SK-N-SH treated with all-trans-retinoic acid at 6 μM for 48 hours (cell line): ENCODE measurements around the gene TBXT.

Experiments used
- ATAC-seq: fragments of 200-7000 bp; cut with Tn5 transposase; 3 replicates; pipeline ENCODE4 v1.9.1; 2020; ENCODE audit warnings: mild to moderate bottlenecking, moderate library complexity
- ARNTL ChIP-seq: fragments of 450-650 bp; formaldehyde crosslinking; IDR thresholded peaks from 2 replicates; pipeline ENCODE4 v1.5.0; 2020; ENCODE audit warnings: low read depth, mild to moderate bottlenecking, moderate library complexity, borderline replicate concordance
- BACH2 ChIP-seq: fragments of 250-450 bp; sonication (Bioruptor Pico); IDR thresholded peaks from 2 replicates; pipeline ENCODE4 v1.9.0; 2021; ENCODE audit warnings: mild to moderate bottlenecking, borderline replicate concordance
- CSDC2 ChIP-seq: fragments of 250-450 bp; sonication (Bioruptor Pico); IDR thresholded peaks from 2 replicates; pipeline ENCODE4 v1.5.0; 2020; ENCODE audit warnings: mild to moderate bottlenecking, moderate library complexity
- ESRRG ChIP-seq: fragments of 250-450 bp; sonication (Bioruptor Pico); IDR thresholded peaks from 2 replicates; pipeline ENCODE4 v1.6.1; 2021; ENCODE audit warnings: mild to moderate bottlenecking
- GLIS3 ChIP-seq: fragments of 250-450 bp; sonication (Bioruptor Pico); IDR thresholded peaks from 2 replicates; pipeline ENCODE4 v1.5.0; 2020; ENCODE audit warnings: mild to moderate bottlenecking, moderate library complexity
- ISL1 ChIP-seq: fragments of 250-450 bp; sonication (Bioruptor Pico); IDR thresholded peaks from 2 replicates; pipeline ENCODE4 v2.1.2; 2022; ENCODE audit warnings: mild to moderate bottlenecking, moderate library complexity
- PPARA ChIP-seq: fragments of 250-450 bp; sonication (Bioruptor Pico); IDR thresholded peaks from 2 replicates; pipeline ENCODE4 v1.5.0; 2020; ENCODE audit warnings: mild to moderate bottlenecking, borderline replicate concordance
- RARB ChIP-seq: fragments of 250-450 bp; sonication (Bioruptor Pico); IDR thresholded peaks from 2 replicates; pipeline ENCODE4 v1.8.0; 2021; ENCODE audit warnings: mild to moderate bottlenecking, moderate library complexity
- SNAI2 ChIP-seq: fragments of 250-450 bp; sonication (Bioruptor Pico); IDR thresholded peaks from 2 replicates; pipeline ENCODE4 v1.5.0; 2020; ENCODE audit warnings: mild to moderate bottlenecking, moderate library complexity
- TCF4 ChIP-seq: fragments of 250-450 bp; sonication (Bioruptor Pico); IDR thresholded peaks from 2 replicates; pipeline ENCODE4 v1.8.0; 2021; ENCODE audit warnings: mild to moderate bottlenecking, moderate library complexity, borderline replicate concordance
- TOX ChIP-seq: fragments of 250-450 bp; sonication (Bioruptor Pico); IDR thresholded peaks from 2 replicates; pipeline ENCODE4 v1.8.0; 2021; ENCODE audit warnings: mild to moderate bottlenecking, moderate library complexity, borderline replicate concordance
- ZC3H10 ChIP-seq: fragments of 250-450 bp; sonication (Bioruptor Pico); IDR thresholded peaks from 2 replicates; pipeline ENCODE4 v1.5.1; 2021; ENCODE audit warnings: mild to moderate bottlenecking, moderate library complexity
- ZFP3 ChIP-seq: fragments of 250-450 bp; sonication (Bioruptor Pico); IDR thresholded peaks from 2 replicates; pipeline ENCODE4 v1.5.0; 2020; ENCODE audit warnings: mild to moderate bottlenecking, moderate library complexity
- ZNF565 ChIP-seq: fragments of 450-650 bp; formaldehyde crosslinking; conservative IDR thresholded peaks from 2 replicates; pipeline ENCODE4 v1.5.0; 2020; ENCODE audit warnings: low read depth, mild to moderate bottlenecking, moderate library complexity
- ZNF70 ChIP-seq: fragments of 450-650 bp; formaldehyde crosslinking; IDR thresholded peaks from 2 replicates; pipeline ENCODE4 v1.5.0; 2020; ENCODE audit warnings: mild to moderate bottlenecking, moderate library complexity
- ZNF8 ChIP-seq: fragments of 450-650 bp; formaldehyde crosslinking; IDR thresholded peaks from 2 replicates; pipeline ENCODE4 v1.5.0; 2020; ENCODE audit warnings: mild to moderate bottlenecking, moderate library complexity
- TF ChIP-seq, protein P1 (sequence below): fragments of 250-450 bp; sonication (Bioruptor Pico); IDR thresholded peaks from 2 replicates; pipeline ENCODE4 v1.8.0; 2021; ENCODE audit warnings: low read depth, mild to moderate bottlenecking, moderate library complexity, borderline replicate concordance
- TF ChIP-seq, protein P2 (sequence below): fragments of 250-450 bp; sonication (Bioruptor Pico); IDR thresholded peaks from 2 replicates; pipeline ENCODE4 v1.5.1; 2021; ENCODE audit warnings: mild to moderate bottlenecking, moderate library complexity
- TF ChIP-seq, protein P3 (sequence below): fragments of 250-450 bp; sonication (Bioruptor Pico); IDR thresholded peaks from 2 replicates; pipeline ENCODE4 v1.8.0; 2020; ENCODE audit warnings: mild to moderate bottlenecking, moderate library complexity, borderline replicate concordance
- TF ChIP-seq, protein P4 (sequence below): fragments of 250-450 bp; sonication (Bioruptor Pico); IDR thresholded peaks from 2 replicates; pipeline ENCODE4 v1.5.0; 2020; ENCODE audit warnings: mild to moderate bottlenecking, moderate library complexity

TBXT gene

DNA sequence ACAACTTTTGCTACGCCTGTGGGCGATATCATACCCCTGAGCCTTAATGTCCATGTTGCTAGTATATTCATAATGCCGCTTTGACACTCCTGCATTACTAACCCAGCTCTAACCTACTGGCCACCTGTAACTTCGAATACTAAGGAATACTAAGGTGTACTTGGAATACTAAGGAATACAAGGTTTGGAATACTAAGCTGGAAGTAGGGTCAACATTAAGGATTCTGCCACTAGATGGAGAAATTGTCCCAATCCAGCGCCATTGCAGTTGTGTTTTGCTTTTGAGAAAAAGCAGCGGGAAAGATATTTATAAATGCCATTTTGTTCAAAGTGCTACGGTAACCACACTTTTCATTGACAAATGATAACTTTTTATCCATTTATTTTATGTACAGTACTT lies 10.7 kb downstream of the TBXT start (continued):
- TF ChIP-seq, protein P1, sequence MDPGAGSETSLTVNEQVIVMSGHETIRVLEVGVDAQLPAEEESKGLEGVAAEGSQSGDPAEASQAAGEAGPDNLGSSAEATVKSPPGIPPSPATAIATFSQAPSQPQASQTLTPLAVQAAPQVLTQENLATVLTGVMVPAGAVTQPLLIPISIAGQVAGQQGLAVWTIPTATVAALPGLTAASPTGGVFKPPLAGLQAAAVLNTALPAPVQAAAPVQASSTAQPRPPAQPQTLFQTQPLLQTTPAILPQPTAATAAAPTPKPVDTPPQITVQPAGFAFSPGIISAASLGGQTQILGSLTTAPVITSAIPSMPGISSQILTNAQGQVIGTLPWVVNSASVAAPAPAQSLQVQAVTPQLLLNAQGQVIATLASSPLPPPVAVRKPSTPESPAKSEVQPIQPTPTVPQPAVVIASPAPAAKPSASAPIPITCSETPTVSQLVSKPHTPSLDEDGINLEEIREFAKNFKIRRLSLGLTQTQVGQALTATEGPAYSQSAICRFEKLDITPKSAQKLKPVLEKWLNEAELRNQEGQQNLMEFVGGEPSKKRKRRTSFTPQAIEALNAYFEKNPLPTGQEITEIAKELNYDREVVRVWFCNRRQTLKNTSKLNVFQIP (CRISPR knock-in tag): no peak
- no peak for TF ChIP-seq ESRRG
- no peak for TF ChIP-seq ARNTL (CRISPR knock-in tag)

DNA sequence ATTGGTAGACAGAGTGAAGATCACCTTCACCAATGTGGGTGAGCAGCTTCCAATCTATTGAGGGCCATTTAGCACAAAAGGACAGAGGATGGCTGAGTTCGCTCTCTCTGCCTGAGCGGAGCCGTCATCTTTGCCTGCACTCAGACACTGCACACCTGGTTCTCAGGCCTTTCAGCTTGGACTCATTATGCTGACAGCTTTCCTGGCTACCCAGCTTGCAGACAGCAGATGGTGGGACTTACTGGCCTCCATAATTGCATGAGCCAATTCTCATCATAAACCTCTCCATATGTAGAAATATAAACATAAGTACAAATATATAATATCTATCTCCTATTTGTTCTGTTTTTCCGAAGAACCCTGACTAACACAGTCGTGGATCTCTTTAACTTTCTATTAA lies 13.7 kb downstream of the TBXT start:
- no peak for TF ChIP-seq ZNF565 (CRISPR knock-in tag)
- TF ChIP-seq, protein P1 (CRISPR knock-in tag): no peak
- no peak for TF ChIP-seq TOX
- no peak for TF ChIP-seq ISL1 (CRISPR knock-in tag)
- TF ChIP-seq CSDC2 (CRISPR knock-in tag): no peak
- TF ChIP-seq ZNF70: no peak
- no peak for TF ChIP-seq RARB (CRISPR knock-in tag)
- TF ChIP-seq ZC3H10 (CRISPR knock-in tag): no peak
- TF ChIP-seq BACH2 (CRISPR knock-in tag): no peak
- TF ChIP-seq, protein P2, sequence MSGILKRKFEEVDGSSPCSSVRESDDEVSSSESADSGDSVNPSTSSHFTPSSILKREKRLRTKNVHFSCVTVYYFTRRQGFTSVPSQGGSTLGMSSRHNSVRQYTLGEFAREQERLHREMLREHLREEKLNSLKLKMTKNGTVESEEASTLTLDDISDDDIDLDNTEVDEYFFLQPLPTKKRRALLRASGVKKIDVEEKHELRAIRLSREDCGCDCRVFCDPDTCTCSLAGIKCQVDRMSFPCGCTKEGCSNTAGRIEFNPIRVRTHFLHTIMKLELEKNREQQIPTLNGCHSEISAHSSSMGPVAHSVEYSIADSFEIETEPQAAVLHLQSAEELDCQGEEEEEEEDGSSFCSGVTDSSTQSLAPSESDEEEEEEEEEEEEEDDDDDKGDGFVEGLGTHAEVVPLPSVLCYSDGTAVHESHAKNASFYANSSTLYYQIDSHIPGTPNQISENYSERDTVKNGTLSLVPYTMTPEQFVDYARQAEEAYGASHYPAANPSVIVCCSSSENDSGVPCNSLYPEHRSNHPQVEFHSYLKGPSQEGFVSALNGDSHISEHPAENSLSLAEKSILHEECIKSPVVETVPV (CRISPR knock-in tag): no peak
- TF ChIP-seq, protein P3, sequence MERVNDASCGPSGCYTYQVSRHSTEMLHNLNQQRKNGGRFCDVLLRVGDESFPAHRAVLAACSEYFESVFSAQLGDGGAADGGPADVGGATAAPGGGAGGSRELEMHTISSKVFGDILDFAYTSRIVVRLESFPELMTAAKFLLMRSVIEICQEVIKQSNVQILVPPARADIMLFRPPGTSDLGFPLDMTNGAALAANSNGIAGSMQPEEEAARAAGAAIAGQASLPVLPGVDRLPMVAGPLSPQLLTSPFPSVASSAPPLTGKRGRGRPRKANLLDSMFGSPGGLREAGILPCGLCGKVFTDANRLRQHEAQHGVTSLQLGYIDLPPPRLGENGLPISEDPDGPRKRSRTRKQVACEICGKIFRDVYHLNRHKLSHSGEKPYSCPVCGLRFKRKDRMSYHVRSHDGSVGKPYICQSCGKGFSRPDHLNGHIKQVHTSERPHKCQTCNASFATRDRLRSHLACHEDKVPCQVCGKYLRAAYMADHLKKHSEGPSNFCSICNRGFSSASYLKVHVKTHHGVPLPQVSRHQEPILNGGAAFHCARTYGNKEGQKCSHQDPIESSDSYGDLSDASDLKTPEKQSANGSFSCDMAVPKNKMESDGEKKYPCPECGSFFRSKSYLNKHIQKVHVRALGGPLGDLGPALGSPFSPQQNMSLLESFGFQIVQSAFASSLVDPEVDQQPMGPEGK (CRISPR knock-in tag): no peak
- no peak for TF ChIP-seq TCF4 (CRISPR knock-in tag)
- TF ChIP-seq, protein P4, sequence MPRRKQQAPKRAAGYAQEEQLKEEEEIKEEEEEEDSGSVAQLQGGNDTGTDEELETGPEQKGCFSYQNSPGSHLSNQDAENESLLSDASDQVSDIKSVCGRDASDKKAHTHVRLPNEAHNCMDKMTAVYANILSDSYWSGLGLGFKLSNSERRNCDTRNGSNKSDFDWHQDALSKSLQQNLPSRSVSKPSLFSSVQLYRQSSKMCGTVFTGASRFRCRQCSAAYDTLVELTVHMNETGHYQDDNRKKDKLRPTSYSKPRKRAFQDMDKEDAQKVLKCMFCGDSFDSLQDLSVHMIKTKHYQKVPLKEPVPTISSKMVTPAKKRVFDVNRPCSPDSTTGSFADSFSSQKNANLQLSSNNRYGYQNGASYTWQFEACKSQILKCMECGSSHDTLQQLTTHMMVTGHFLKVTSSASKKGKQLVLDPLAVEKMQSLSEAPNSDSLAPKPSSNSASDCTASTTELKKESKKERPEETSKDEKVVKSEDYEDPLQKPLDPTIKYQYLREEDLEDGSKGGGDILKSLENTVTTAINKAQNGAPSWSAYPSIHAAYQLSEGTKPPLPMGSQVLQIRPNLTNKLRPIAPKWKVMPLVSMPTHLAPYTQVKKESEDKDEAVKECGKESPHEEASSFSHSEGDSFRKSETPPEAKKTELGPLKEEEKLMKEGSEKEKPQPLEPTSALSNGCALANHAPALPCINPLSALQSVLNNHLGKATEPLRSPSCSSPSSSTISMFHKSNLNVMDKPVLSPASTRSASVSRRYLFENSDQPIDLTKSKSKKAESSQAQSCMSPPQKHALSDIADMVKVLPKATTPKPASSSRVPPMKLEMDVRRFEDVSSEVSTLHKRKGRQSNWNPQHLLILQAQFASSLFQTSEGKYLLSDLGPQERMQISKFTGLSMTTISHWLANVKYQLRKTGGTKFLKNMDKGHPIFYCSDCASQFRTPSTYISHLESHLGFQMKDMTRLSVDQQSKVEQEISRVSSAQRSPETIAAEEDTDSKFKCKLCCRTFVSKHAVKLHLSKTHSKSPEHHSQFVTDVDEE (CRISPR knock-in tag): no peak
- TF ChIP-seq ARNTL (CRISPR knock-in tag): no peak
- TF ChIP-seq GLIS3 (CRISPR knock-in tag): no peak
- TF ChIP-seq ZFP3 (CRISPR knock-in tag): no peak
- TF ChIP-seq PPARA: no peak
- no peak for TF ChIP-seq SNAI2 (CRISPR knock-in tag)
- ATAC-seq: no peak

DNA sequence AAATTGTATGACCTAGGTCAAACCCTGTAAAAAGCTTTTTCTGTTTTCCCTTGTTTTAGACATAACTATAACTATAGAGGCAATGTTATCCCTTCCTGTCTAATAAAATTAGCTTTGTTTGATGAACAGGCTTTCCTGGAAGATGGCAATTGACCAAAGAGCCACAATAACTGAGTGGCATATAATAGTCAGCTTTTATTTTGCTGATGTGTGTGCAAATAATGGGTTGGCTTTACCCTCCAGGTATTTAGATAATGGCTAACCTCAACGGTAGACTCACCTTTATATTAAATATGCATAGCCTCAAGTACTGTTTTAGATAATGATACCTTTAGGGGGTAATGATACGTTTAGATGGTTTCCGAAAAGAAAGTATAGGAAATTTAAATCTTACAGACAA lies 15.0 kb downstream of the TBXT start:
- TF ChIP-seq ZNF8 (no peak), ZNF565 (CRISPR knock-in tag) (no peak), TCF4 (CRISPR knock-in tag) (no peak), SNAI2 (CRISPR knock-in tag) (no peak), CSDC2 (CRISPR knock-in tag) (no peak), ZC3H10 (CRISPR knock-in tag) (no peak), ARNTL (CRISPR knock-in tag) (no peak), ISL1 (CRISPR knock-in tag) (no peak)
- TF ChIP-seq, protein P1 (CRISPR knock-in tag): no peak
- no peak for ATAC-seq
